HG03159 (cell line): Measurements from ENCODE around the gene ACVR1B.

Source experiments
- ATAC-seq: cut with Tn5 transposase; IDR thresholded peaks from one replicate; pipeline ENCODE4 v1.9.1; 2021; ENCODE audit warnings: mild to moderate bottlenecking, moderate library complexity; ENCODE audit not compliant: unreplicated experiment

Gene ACVR1B

DNA sequence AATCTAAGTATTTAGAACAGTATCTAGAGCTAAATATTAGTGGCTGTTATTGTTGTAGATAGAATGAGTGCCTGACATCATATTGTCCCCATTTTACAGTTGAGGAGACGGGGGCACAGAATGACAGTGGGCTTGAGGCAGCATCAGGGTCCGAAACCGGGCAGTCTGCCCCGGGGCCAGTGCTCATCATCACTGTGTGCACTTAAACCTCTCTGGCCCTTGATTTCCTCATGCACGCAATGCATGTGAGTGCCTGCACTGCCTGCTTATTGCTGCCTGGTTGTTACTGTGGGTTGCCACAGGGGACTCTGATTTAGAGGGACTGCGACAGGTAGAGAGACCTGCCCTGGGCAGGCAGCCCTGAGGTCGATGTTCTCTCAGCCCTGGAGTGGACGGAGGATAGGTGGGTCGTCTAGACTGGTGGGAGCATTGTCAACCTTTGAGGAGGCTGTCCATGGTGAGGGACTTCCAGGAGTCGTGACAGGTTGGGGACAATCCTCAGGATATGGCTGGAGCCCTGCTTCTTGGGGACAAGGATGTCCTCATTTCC lies 34.4 kb upstream of the ACVR1B start:
- ATAC-seq: no peak

DNA sequence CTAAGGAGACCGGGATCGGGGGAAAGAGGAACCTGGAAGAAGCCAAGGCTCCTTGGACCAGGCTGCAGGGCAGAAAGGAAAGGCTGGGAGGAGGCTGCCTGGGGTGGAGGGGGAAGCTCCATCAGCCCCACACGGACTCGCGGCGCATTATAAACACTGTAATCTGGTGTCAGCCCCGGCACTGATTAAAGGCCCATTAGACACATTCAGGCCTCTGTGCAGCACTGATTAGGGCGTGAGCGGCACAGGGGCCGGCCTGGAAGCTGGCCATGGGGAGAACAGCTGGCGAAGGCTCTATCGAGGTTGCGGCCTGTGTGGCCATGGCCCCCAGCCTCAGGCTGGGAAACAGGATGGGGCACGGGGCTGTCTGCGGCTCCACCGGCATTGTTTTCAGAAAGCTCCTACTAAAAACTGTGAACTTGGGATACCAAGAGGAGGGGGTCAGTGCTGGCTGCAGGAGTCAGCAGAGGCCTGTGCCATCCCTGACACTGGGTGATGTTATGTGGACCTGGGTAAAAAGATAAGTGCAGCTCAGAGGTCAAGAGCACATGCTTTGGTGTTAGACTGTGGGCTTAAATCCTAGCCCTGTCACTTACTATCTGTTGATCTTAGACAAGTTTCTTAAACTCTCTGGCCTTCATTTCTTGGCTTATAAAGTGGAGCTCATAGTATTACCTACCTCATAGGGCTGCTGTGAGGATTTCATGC lies 33.6 kb upstream of the ACVR1B start:
- no peak for ATAC-seq

DNA sequence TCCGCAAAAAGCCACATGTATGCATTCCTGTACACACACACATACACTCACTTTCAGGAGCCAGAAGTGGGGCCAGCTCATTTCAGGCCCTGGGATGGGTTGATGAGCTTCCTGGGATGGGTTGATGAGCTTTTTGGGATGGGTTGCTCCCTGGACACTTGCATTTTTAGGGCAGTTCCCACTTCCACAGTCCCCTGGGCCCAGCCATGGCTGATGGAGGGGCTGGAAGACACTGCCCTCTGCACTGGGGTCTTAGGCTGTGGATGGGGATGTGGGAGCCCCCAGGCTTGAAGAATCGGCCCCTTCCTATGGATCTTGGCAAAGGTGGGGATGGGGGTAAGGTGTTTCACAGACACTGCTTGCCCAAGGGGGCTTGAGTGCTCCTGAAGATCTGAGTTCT lies 31.5 kb upstream of the ACVR1B start:
- ATAC-seq: no peak

GRCh38 chr12:51921017-51921725 lies 30.3 kb upstream of the ACVR1B start:
- no peak for ATAC-seq

DNA sequence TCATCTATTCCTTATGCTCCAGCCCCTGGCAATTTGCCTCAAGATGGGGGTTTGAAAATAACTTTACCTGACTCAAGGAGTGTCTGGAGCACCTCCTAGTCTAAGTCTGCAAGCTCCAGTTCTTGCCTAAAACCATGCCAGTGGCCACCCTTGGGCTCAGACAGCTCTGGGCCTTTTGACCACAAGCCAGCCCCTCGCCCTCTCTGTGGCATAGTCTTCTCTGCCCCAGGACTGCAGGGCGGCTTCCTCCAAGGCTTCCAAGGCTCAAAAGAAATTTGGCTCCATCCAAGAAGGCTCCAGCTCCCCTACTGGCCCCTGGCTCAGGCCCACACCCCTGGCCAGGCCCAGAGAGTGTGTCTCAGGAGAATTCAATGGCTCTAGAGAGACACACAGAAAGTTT lies 29.4 kb upstream of the ACVR1B start:
- ATAC-seq: no peak

GRCh38 chr12:51922762-51923505 lies 28.6 kb upstream of the ACVR1B start:
- ATAC-seq: no peak

DNA sequence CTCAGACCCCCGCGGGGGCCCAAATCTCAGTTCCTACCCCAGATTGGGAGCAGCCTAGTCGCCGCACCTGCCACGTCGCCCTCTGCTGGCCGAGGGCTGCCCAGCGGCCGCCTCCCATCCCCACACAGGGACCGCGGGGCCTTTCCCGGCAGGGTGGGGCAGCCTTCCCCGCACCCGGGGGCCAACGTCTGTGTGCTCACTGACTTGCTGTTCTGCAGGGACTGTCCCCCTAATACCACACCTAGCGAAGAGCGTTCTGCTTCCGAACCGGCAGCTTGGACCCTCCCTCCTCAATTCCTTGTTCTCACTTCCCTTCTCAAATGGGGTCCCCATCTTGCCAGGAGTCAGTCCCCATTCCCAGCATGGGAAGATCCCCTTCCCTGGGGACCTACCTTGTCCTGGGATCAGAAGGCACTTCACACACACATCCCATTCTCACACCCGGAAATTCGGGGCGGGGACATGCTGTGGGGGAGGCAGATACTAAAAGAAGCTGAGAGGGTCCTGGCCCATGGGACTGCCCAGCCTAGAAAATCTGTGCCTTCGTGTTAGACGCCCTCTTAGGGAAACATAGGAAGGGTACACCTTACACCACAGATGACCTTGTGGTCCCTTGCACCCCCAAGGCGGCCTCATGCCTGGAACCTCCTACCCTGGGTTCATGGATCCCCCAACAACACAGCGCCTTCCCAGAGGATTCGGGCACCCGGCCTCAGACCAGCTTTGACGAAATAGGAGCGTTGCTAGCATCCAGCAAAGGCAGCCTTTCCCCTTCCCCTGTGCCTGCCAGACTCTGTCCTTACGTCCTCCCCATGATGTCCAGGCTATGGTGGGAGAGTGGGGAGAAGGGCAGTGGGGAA lies 27.8 kb upstream of the ACVR1B start:
- no peak for ATAC-seq

- ATAC-seq: peak; percentile 62
Measured at GRCh38 chr12:51924551-51925319, 26.8 kb upstream of the ACVR1B start.

- no peak for ATAC-seq
Measured at GRCh38 chr12:51925346-51926063, 26.0 kb upstream of the ACVR1B start.

DNA sequence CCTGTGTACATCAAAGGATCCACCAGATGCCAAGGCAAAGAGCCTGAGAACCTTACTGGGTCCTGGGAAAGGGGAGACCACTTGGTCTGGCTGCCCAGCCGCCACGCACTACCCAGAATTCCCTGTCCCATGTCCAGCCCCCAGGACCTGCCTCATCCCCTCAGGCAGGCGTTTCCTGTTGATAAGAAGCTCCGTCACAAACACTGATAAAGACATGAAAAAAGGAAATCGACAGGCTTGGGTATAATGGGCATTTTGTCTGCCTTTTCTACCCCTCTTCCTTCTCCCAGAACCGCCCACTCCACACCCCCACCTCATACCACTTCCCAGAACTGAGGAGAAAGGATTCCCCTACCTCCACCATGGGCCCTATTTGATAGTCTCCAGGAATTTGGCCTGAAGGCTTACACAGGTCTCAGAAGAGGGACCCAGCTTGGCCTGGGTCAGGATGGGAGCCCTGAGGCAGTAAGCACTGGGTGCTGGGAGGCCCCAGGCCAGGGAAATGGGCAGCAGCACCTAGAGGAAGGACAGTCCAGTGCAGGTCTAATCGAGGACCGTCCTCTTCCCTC lies 25.4 kb upstream of the ACVR1B start:
- ATAC-seq: no peak

GRCh38 chr12:51926718-51927117 lies 24.8 kb upstream of the ACVR1B start:
- ATAC-seq: no peak

DNA sequence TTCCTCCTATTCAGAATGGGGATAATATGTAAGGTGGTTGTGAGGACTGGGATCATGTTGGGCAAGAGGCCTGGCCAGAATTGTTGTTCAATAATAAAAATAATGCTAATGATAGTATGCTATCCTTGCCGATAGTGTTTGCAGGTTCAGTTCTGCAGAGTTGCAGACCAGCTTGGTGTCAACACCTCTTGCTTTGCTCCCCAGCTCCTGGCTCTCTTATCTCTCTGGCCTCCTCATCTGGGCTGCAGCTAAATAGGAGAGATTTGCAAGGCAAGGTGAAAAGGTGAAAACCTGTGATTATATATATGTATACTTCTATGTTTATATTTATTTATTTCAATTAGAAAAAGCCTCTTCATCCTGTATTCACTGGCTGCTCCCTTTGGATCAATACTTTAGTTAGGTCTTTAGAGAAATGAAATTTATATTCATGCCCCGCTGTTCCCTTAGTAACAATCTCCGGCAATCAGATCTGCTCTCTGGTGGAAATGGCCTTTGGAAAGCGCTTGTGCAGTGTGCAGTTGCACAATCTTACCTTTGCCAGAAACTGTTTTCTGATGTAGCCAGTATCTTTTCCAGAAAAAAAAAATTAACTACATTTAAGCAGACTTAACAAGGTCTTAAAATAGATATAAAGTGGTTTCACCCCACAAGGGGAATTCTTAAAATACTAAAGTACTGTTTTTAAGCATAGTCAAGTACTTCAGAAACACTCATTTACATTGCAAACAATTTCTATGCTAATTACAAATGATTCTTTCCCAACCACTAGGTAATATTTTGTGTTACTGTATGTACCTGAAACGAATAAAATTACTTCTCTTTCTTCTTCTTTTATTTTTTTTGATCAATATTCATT lies 19.1 kb upstream of the ACVR1B start:
- ATAC-seq: no peak

- no peak for ATAC-seq
Measured at GRCh38 chr12:51934080-51934479, 17.4 kb upstream of the ACVR1B start.

- no peak for ATAC-seq
Measured at GRCh38 chr12:51937926-51938325, 13.6 kb upstream of the ACVR1B start.

GRCh38 chr12:51938726-51939125 lies 12.8 kb upstream of the ACVR1B start:
- no peak for ATAC-seq

GRCh38 chr12:51941011-51941581 lies 10.4 kb upstream of the ACVR1B start:
- ATAC-seq: no peak

DNA sequence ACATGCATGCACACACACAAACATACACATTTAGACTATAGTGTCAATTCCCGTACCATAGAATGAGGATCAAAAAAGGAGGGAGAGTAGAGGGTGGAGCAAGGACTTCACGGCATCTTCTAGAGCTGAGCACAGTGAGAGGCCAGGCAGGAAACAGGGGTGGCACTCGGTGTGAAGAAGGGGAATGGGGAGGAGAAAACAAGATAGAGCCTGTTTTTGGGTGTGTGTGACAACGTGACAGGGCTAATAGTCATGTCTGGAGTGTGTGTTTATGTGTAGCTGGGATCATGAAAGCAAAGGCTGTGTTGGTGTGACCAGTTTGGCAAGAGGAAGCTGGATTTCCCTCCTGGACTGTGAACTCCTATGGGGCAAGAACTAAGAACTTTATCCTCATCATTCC lies 9.9 kb upstream of the ACVR1B start:
- no peak for ATAC-seq

DNA sequence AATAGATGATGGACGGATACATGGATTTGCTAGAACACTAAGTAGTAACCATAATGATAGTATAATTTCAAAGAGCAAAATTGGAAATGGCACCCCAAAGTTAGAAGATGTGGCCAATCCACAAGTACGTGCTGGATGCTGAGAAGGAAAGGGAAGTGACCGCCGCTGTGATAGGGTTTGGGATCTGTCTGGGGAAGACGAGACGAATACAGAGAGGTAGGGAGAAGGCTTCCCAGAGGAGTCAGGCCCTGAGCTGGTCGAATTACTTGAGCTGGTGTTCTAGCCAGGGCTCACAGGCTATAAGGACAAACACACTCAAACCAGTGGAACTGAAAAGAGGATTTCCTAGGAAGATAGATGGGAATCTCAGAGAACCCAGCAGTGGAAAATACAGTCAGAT lies 9.4 kb upstream of the ACVR1B start:
- ATAC-seq: no peak
